HG03442 (cell line): Measurements from ENCODE around the gene CNN2.

ENCODE experiments used
- ATAC-seq: cut with Tn5 transposase; IDR thresholded peaks from one replicate; pipeline ENCODE4 v1.9.1; 2021; ENCODE audit warnings: mild to moderate bottlenecking, moderate library complexity; ENCODE audit not compliant: unreplicated experiment

The CNN2 gene

GRCh38 chr19:1025960-1026782, at the start of gene CNN2:
Gene CNN2, plus strand, starts transcription at chr19:1026608. Its CDS starts 54 bp downstream, at chr19:1026662.
- ATAC-seq, result peak; percentile 50

- no peak for ATAC-seq
Observed at GRCh38 chr19:977058-977464, 49.3 kb upstream of the CNN2 start.

DNA sequence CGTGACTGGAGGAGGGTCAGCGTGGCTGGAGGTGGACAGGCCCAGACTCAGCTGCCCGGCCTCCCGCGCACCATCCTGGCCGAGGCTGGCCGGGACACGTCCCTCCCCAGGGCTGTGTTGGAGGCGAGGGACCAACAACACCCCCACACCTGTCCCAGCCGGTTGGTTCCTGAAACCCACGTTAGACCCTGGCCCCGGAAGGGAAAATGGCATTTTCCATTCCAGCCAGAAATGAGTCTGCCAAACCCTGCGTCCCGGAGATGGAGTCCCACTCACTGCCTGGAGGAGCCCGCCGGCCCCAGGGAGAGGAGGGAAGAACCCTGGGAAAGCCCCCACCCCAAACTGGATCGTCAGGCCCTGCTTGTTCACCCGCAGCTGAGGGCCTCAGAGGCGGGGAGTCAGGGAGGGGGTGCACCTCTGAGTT, 47.1 kb upstream of the CNN2 start:
- no peak for ATAC-seq

DNA sequence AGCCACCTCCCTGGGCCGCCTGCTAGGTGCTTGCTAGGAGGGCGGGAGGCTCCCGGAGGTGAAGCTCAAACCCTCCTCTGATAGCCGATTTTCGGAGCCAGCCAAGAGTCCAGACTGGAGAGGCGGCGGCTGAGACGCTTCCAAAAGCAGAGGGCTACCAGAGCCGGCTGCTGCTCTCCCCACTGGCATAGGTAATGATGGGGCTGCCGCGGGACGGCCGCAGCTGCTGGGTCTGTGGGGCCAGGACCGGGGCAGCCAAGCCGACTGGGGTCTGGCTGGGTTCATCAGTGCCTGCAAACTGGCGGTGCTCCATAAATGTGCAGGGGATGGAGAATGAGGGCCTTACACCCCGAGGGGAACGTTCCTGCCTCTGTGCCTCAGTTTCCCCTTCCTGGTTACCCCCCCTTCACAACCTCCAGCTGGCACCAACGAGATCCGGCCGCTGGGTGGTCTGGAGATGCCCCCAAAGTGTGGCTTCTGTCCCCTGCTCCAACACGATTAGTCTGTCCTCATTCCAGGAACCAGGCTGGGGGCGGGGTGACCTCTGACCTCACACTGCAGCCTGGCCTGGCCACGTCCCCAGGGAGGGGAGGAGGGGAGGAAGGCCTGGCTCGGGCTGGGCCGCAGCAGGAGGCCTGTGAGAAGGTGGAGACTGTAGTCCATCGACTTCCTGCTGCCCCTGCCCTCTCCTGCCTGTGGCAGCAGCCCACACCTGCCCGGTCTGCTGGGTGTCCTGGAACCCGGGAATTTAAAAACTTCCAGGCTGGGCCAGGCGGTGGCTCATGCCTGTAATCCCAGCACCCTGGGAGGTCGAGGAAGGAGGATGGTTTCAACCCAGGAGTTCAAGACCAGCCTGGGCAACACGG, 46.0 kb upstream of the CNN2 start:
- no peak for ATAC-seq

GRCh38 chr19:982567-983170, 43.7 kb upstream of the CNN2 start:
- peak; percentile 40 for ATAC-seq

DNA sequence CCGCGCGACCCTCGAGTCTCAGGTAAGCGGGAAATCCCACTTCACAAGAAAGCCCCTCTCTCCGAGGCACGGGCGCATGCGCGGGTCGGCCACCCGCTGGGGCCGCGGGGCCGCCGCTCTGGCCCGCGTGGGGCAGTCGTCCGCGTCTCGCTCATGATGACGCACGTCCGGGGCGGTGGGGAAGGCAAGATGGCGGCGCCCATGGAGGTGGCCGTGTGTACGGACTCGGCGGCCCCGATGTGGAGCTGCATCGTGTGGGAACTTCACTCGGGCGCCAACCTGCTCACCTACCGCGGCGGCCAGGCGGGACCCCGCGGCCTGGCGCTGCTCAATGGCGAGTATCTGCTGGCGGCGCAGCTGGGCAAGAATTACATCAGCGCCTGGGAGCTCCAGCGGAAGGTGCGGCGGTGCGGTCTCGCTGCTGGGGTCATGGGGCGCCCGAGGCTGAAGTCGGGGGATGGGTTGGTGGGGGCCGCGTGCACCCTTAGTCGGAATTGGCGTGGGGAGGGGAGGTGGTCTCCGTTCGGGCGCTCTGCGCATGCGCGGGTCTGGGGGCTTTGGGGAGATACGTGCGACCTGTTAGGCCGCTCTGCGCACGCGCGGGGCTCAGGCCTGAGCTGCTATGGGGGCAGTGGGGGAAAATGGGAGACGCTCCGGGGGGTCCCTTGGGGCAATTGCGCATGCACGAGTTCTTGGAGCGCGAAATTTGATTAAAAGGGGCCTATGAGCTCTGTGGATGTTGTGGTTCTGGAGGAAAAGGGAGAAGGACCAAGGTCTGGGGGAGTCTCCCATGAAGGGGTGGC, 42.0 kb upstream of the CNN2 start, which contains the start of gene WDR18:
WDR18 (plus strand) TSS at position 181 of the 803 bp plus-strand sequence; CDS start at position 190, 9 bp downstream.
- ATAC-seq, result peak; percentile 73

GRCh38 chr19:986083-986482, 40.3 kb upstream of the CNN2 start:
- ATAC-seq, result no peak

DNA sequence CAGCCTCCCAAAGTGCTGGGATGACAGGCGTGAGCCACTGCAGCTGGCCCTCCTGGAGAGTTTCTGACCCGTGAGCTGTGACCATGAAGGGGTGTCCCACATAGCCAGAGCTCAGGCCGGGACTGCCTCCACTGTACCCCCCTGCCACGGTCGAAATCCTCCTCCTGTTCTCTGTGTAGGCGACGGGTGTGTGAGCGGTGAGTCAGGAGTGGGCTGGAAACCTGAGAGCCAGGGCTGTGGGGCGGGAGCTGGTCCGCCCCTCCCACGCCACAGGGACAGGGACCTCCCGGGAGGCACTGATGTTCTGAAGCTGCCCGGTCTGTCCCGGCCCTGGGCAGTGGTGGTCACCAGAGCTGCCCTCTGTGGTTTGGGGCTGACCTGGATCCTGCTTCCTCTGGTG, 38.3 kb upstream of the CNN2 start:
- ATAC-seq, result no peak

DNA sequence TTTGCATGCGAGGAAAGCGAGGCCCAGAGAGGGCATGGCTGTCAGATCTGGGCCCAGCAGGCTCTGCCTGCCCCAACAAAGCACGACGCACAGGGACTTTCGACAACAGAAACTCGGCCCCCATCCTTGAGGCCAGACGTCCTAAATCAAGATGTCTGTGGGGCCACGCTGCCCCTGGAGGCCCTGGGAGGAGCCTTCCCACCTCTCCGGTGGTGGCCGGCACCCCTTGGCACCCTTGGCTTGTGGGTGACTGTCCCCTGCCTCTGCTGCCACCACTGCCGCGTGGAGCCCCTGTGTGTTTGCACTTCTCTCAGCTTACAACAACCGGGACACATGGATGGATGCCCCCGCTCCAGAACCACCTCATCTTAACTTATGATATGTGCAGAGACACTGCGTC, 37.9 kb upstream of the CNN2 start:
- ATAC-seq, result no peak

GRCh38 chr19:989381-990081, 36.9 kb upstream of the CNN2 start:
- no peak for ATAC-seq

DNA sequence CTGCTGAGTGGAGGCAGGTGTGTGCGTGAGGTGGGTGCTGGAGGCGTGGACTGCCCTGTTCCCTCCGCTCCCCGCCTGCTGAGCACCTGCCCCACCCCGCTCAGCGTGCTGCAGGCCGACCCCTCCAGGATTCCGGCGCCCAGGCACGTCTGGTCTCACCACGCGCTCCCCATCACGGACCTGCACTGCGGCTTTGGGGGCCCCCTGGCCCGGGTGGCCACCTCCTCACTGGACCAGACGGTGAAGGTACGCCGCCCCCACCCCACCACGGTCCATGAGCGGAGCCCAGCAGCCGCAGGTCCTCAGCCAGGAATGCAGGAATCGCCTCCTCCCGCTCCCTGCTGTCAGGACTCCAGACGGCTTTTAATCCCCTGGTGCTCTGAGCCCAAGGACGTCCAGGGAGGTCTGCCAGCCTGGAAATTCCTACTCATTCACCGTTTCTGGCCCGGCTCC, 36.3 kb upstream of the CNN2 start:
- no peak for ATAC-seq

DNA sequence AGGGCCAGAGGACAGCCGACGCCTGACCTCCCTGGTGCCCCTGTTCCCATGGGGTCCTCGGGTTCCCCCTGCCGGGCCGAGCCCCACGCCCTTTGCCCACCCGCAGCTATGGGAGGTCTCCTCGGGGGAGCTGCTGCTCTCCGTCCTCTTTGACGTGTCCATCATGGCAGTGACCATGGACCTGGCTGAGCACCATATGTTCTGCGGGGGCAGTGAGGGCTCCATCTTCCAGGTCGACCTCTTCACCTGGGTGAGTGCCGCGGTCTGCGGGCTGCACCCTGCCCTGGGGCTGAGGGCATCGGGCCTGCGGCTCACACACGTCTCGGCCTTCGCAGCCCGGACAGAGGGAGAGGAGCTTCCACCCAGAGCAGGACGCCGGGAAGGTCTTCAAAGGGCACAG, 35.7 kb upstream of the CNN2 start:
- ATAC-seq, result no peak

DNA sequence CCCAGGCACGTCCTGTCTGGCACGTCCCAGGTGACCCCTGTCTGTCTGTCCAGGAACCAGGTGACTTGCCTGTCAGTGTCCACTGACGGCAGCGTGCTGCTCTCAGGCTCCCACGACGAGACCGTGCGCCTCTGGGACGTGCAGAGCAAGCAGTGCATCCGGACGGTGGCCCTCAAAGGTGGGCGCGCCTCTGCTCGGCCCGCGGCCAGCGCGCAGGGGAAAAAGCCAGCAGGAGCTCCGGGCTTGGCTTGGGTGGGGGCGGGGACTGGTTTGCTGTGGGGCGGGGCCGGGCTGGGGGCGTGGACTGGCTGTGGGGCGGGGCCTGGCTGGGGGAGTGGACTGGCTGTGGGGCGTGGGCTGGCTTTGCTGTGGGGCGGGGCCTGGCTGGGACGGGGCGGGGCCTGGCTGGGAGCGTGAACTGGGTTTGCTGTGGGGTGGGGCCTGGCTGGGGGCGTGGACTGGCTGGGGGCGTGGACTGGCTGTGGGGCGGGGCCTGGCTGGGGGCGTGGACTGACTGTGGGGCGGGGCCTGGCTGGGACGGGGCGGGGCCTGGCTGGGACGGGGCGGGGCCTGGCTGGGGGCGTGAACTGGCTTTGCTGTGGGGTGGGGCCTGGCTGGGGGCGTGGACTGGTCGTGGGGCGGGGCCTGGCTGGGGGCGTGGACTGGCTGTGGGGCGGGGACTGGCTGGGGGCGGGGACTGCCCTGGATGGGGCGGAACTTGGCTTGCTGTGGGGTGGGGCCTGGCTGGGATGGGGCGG, 35.1 kb upstream of the CNN2 start:
- ATAC-seq, result no peak

- no peak for ATAC-seq
Observed at GRCh38 chr19:991932-992669, 34.3 kb upstream of the CNN2 start.

GRCh38 chr19:992670-993055, 33.7 kb upstream of the CNN2 start:
- ATAC-seq, result no peak

DNA sequence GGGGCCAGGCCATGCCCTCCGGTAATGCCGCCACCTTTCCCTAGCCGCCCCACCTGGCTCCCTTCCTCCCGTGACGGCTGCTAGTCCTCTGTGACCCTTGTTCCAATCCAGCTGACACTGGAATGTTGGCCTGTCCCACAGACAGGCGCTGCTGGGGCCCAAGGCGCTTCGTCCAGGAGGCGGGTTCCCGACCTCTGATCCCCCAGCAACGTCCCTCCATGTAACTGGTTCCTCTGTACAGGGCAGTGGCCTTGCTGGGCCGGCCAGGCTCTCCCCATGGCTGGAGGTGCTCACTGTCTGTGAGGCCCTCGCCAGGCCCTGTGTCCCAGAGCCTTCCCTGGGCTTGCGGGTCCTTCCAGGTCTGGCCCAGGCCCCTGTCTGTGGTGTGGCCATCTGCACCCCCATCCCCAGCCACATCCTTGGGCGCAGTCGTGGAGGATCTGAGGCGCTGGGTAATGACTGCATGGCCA, 33.0 kb upstream of the CNN2 start:
- no peak for ATAC-seq

- ATAC-seq, result no peak
Observed at GRCh38 chr19:993831-994393, 32.5 kb upstream of the CNN2 start.

DNA sequence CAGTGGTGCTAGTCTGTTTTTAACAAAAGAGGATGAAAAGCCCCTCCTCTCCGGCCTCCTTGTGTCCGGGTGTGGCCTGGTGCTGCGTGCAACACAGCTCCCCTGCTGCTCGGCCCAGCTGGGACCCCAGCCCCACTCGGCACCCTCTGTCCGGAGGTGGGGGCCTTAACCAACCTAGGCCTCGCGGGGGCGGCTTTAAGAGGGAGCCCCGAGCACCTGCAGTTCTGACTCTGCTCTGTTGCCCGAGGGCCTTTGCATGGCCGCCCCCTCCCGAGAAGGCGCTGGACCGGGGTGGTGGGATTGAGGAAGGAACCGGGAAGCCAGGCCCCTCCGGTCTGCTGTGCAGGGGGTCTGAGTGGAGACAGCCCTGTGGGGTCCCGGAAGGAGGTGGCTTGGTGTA, 31.9 kb upstream of the CNN2 start:
- no peak for ATAC-seq
